Lung (tissue), 12 donors: ENCODE results near the gene ETV6. TPM values are rescaled to one million over a fixed set of nuclear protein-coding genes. Genes with fewer than 3 reads are reported as not detected.

Experiments used
- ATAC-seq: fragments of 200-7000 bp; cut with Tn5 transposase; one replicate; pipeline ENCODE4 v1.9.1; 2020; ENCODE audit warnings: moderate number of reproducible peaks; ENCODE audit not compliant: insufficient read depth, low FRiP score
- DNase-seq, 3 donors: peaks; one replicate each; pipeline ENCODE4 v3.0.0-alpha.2; 2013 to 2017
- H3K27ac ChIP-seq, 2 donors: one replicate each; pipeline ENCODE4 v1.5.1; 2013; ENCODE audit warnings: mild to moderate bottlenecking in 2 of 2, moderate library complexity in 2 of 2, control low read depth in 1 of 2, inconsistent platforms in 1 of 2, low read depth in 1 of 2, low read length in 1 of 2
- H3K27me3 ChIP-seq, 3 donors: one replicate each; pipeline ENCODE4 v1.5.1; 2013; ENCODE audit warnings: low read length in 2 of 3; ENCODE audit not compliant: control insufficient read depth in 3 of 3, insufficient read depth in 3 of 3
- H3K36me3 ChIP-seq, 4 donors: one replicate each; pipeline ENCODE4 v1.5.1; 2013; ENCODE audit warnings: low read length in 4 of 4, mild to moderate bottlenecking in 1 of 4, moderate library complexity in 1 of 4; ENCODE audit not compliant: control insufficient read depth in 4 of 4, insufficient read depth in 4 of 4
- H3K4me1 ChIP-seq, 5 donors: one replicate each; pipeline ENCODE4 v1.5.1; 2013; ENCODE audit warnings: low read length in 5 of 5, mild to moderate bottlenecking in 2 of 5, moderate library complexity in 1 of 5; ENCODE audit not compliant: control insufficient read depth in 5 of 5, insufficient read depth in 5 of 5
- H3K4me3 ChIP-seq: one replicate; pipeline ENCODE4 v1.5.1; 2013; ENCODE audit warnings: mild to moderate bottlenecking, control low read depth, moderate library complexity
- H3K9ac ChIP-seq, 2 donors: one replicate each; pipeline ENCODE4 v1.5.1; 2013; ENCODE audit warnings: low read length in 2 of 2, control low read depth in 1 of 2; ENCODE audit not compliant: insufficient read depth in 1 of 2
- H3K9me3 ChIP-seq, 4 donors: one replicate each; pipeline ENCODE4 v1.5.1; 2013; ENCODE audit warnings: low read length in 3 of 4, mild to moderate bottlenecking in 1 of 4, moderate library complexity in 1 of 4; ENCODE audit not compliant: control insufficient read depth in 4 of 4, insufficient read depth in 3 of 4
- CTCF ChIP-seq: IDR thresholded peaks from 2 replicates; pipeline ENCODE4 v1.5.1; 2012; ENCODE audit warnings: mild to moderate bottlenecking; ENCODE audit errors: control extremely low read depth, extremely low read depth
- WGBS, 2 donors: extraction: QIAGEN DNeasy Blood & Tissue Kit; methylation state at CpG; one replicate each; pipeline ENCODE4 v1.1.7; 2013; 5-methylcytosine and 5-hydroxymethylcytosine counted together
- polyA plus RNA-seq, 2 donors: library from polyadenylated mRNA; stranded (reverse); fragments of 200-250 nt; gene quantifications; one replicate each; pipeline ENCODE4 v1.2.1, GENCODE V29; 2013
- total RNA-seq, 2 donors: library from RNA; depleted of rRNA in 1 of 2; stranded (reverse); fragments of >200 nt in 1 of 2; gene quantifications; one replicate each; pipeline ENCODE4 v1.2.1, GENCODE V29; 2014 to 2021
- donor health status: control.
- donor health status: control.
- donor health status: Bipolar disorder and iron deficiency.
- donor health status: healthy.
- donor health status: DM: yes; HTN: yes; CAD: no.

Gene ETV6
- total and polyA plus RNA-seq, 4 donors = 8.6 to 45.7 (median 13.6) TPM

- 40 to 63% methylated on average over 3 of the region's 3 CpGs for WGBS, 2 donors
- no peak for ATAC-seq
These were observed 34.9 kb downstream of the ETV6 start for GRCh38 chr12:11684393-11684792.

GRCh38 chr12:11684811-11685210, 35.3 kb downstream of the ETV6 start:
- Histone ChIP-seq H3K27ac (no peak overlapping the region), H3K4me3 (no peak overlapping the region), H3K27me3 (no peaks in the 10 kb centered on the region), H3K4me1 (peaks cover 10 to 45% (median 28%) of the 10 kb centered on the region in 5 donors), H3K9me3 (no peaks in the 10 kb centered on the region), H3K9ac (no peak overlapping the region), H3K36me3 (peaks cover 0 to under 1% (median 0%) of the 10 kb centered on the region in 4 donors)
- WGBS, 2 donors = 84 to 89% methylated on average over 7 of the region's 7 CpGs
- DNase-seq = no peak
- TF ChIP-seq CTCF = no peak
- ATAC-seq = no peak

More at GRCh38 chr12:11684393-11684792, 34.9 kb downstream of the ETV6 start:
- Histone ChIP-seq H3K27me3 (no peaks in the 10 kb centered on the region), H3K4me1 (peaks cover 10 to 45% (median 28%) of the 10 kb centered on the region in 5 donors), H3K27ac (no peak overlapping the region), H3K9ac (no peak overlapping the region), H3K4me3 (no peak overlapping the region), H3K36me3 (no peaks in the 10 kb centered on the region), H3K9me3 (no peaks in the 10 kb centered on the region)
- no peak for DNase-seq
- no peak for TF ChIP-seq CTCF

- DNase-seq (no peak), ATAC-seq (no peak)
- peaks cover 10 to 45% (median 23%) of the 10 kb centered on the region in 5 donors for H3K4me1 ChIP-seq
- H3K9ac ChIP-seq = no peak overlapping the region
- no peak overlapping the region for H3K4me3 ChIP-seq
- no peaks in the 10 kb centered on the region for H3K27me3 ChIP-seq
- WGBS, 2 donors = 35 to 57% methylated on average over 3 of the region's 3 CpGs
- peaks cover 0 to 2% (median 0%) of the 10 kb centered on the region in 4 donors for H3K36me3 ChIP-seq
- TF ChIP-seq CTCF = no peak
- H3K27ac ChIP-seq = no peak overlapping the region
- H3K9me3 ChIP-seq = no peaks in the 10 kb centered on the region
These were observed 35.8 kb downstream of the ETV6 start for GRCh38 chr12:11685316-11685715.

- Histone ChIP-seq H3K4me3 (no peak overlapping the region), H3K9ac (no peak overlapping the region), H3K27me3 (no peaks in the 10 kb centered on the region), H3K36me3 (peaks cover 0 to 2% (median 0%) of the 10 kb centered on the region in 4 donors), H3K27ac (no peak overlapping the region), H3K4me1 (peaks cover 10 to 45% (median 19%) of the 10 kb centered on the region in 5 donors), H3K9me3 (no peaks in the 10 kb centered on the region)
- DNase-seq = no peak
- WGBS, 2 donors = 44 to 49% methylated on average over 2 of the region's 2 CpGs
- no peak for TF ChIP-seq CTCF
- ATAC-seq = no peak
These were observed 36.2 kb downstream of the ETV6 start for GRCh38 chr12:11685716-11686115.
